Stomach (tissue), 4 donors: ENCODE measurements around the gene BLCAP.

Source experiments
- CTCF ChIP-seq, 7 experiments: fragments of 450-650 bp in 4 of 7; fragments of 200-600 bp in 3 of 7; sonication (generic) in 3 of 7; IDR thresholded peaks; one replicate each; pipeline ENCODE4 v1.5.1; 2016 to 2019; ENCODE audit warnings: antibody characterized with exemption in 7 of 7, control low read depth in 2 of 7, mild to moderate bottlenecking in 1 of 7
- POLR2AphosphoS5 ChIP-seq, 3 donors: sonication (generic); formaldehyde crosslinking; IDR thresholded peaks; one replicate each; pipeline ENCODE4 v1.6.1; 2016; ENCODE audit warnings: antibody characterized with exemption in 3 of 3

DNA sequence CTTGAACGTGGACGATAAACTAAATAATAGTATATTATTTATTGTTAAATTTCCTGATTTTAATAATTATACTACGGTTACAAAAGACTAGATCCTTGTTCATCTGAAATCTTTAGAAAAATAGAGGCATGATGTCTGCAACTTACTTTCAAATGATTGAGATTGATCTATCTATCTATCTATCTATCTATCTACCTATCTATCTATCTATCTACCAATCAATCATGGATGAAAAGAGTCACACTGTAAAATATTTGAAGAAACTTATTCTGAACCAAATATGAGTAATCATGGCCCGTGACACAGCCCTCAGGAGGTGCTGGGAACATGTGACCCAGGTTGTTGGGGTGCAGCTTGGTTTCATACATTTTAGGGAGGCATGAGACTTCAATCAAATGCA is 11.7 kb upstream of the BLCAP start:
- TF ChIP-seq POLR2AphosphoS5 (IDR thresholded peaks at IDR 0.05), result no peak
- TF ChIP-seq CTCF (IDR thresholded peaks at IDR 0.05), result no peak
